Loucy (cell line): ENCODE data around the gene CTDSPL.
A peak's percentile ranks its signal among the peaks of the same experiment; 100 is the strongest.

ENCODE experiments used
- H2AFZ ChIP-seq: fragments of 200-600 bp; sonication (generic); 2 replicates; pipeline ENCODE4 v1.6.0; 2016; ENCODE audit warnings: antibody characterized with exemption, mild to moderate bottlenecking, low read length, moderate library complexity
- H3F3A ChIP-seq: fragments of 200-600 bp; 2 replicates; pipeline ENCODE4 v1.6.0; 2016; ENCODE audit warnings: antibody characterized with exemption, low read depth, mild to moderate bottlenecking
- H3K27me3 ChIP-seq: fragments of 200-600 bp; sonication (generic); 2 replicates; pipeline ENCODE4 v1.6.1; 2014; ENCODE audit warnings: low read length, mild to moderate bottlenecking; ENCODE audit not compliant: insufficient read depth, poor library complexity, severe bottlenecking
- H3K36me3 ChIP-seq: fragments of 200-600 bp; sonication (generic); 2 replicates; pipeline ENCODE4 v1.6.1; 2016; ENCODE audit warnings: low read length; ENCODE audit not compliant: insufficient read depth
- H3K4me1 ChIP-seq: fragments of 200-600 bp; sonication (generic); 2 replicates; pipeline ENCODE4 v1.5.1; 2014; ENCODE audit warnings: low read length, mild to moderate bottlenecking; ENCODE audit not compliant: insufficient read depth, poor library complexity, severe bottlenecking
- H3K4me2 ChIP-seq: fragments of 200-600 bp; sonication (generic); 2 replicates; pipeline ENCODE4 v1.6.0; 2014; ENCODE audit warnings: antibody characterized with exemption, low read length, low read depth, mild to moderate bottlenecking; ENCODE audit not compliant: poor library complexity, severe bottlenecking
- H3K4me3 ChIP-seq: fragments of 200-600 bp; sonication (generic); 2 replicates; pipeline ENCODE4 v1.5.1; 2014; ENCODE audit warnings: low read length, mild to moderate bottlenecking, mixed read lengths; ENCODE audit not compliant: poor library complexity, severe bottlenecking
- H3K79me2 ChIP-seq: fragments of 200-600 bp; sonication (generic); 2 replicates; pipeline ENCODE4 v1.6.1; 2014; ENCODE audit warnings: low read length; ENCODE audit not compliant: insufficient read depth
- H3K9ac ChIP-seq: fragments of 200-600 bp; sonication (generic); 2 replicates; pipeline ENCODE4 v1.6.0; 2014; ENCODE audit warnings: mild to moderate bottlenecking, low read depth, low read length, moderate library complexity; ENCODE audit not compliant: poor library complexity, severe bottlenecking
- H3K9me2 ChIP-seq: fragments of 200-600 bp; sonication (generic); replicated peaks from 2 replicates; pipeline ENCODE4 v1.6.1; 2016; ENCODE audit warnings: low read depth, low read length, mixed read lengths
- H3K9me3 ChIP-seq: fragments of 200-600 bp; sonication (generic); 2 replicates; pipeline ENCODE4 v1.6.1; 2014; ENCODE audit warnings: mild to moderate bottlenecking, antibody characterized with exemption, low read length, low read depth; ENCODE audit not compliant: insufficient read depth
- H4K20me1 ChIP-seq: fragments of 200-600 bp; sonication (generic); 2 replicates; pipeline ENCODE4 v1.6.0; 2014; ENCODE audit warnings: antibody characterized with exemption, low read length, mild to moderate bottlenecking; ENCODE audit not compliant: insufficient read depth, poor library complexity, severe bottlenecking
- CTCF ChIP-seq: fragments of 200-600 bp; sonication (generic); conservative IDR thresholded peaks from 2 replicates; pipeline ENCODE4 v1.5.1; 2014; ENCODE audit warnings: mild to moderate bottlenecking, antibody characterized with exemption, low read length
- EZH2phosphoT487 ChIP-seq: fragments of 200-600 bp; IDR thresholded peaks from 2 replicates; pipeline ENCODE4 v1.6.1; 2018; ENCODE audit warnings: antibody characterized with exemption, mild to moderate bottlenecking, moderate library complexity, borderline replicate concordance

The CTDSPL gene

GRCh38 chr3:37956723-37957538 is 95.3 kb downstream of the CTDSPL start:
- no peaks in the 10 kb centered on the region for H3K9me2 ChIP-seq
- TF ChIP-seq EZH2phosphoT487, result no peak
- no peak for TF ChIP-seq CTCF
- H3F3A ChIP-seq, result peaks cover 3% of the 10 kb centered on the region; the same call in 1 of the 2 replicates
- H3K36me3 ChIP-seq, result no peaks in the 10 kb centered on the region
- no peaks in the 10 kb centered on the region for H3K9me3 ChIP-seq
- no peaks in the 10 kb centered on the region for H4K20me1 ChIP-seq
- H3K9ac ChIP-seq, result peak overlapping the region; percentile 71
- no peaks in the 10 kb centered on the region for H3K79me2 ChIP-seq
- H3K27me3 ChIP-seq, result no peaks in the 10 kb centered on the region
- H3K4me3 ChIP-seq, result peak overlapping the region; percentile 52
- peak overlapping the region; percentile 64 for H3K4me2 ChIP-seq
- H3K4me1 ChIP-seq, result peaks cover 37% of the 10 kb centered on the region
- H2AFZ ChIP-seq, result peak overlapping the region; percentile 79

GRCh38 chr3:37957539-37957936 is 95.9 kb downstream of the CTDSPL start:
- peak overlapping the region; percentile 52 for H3K4me3 ChIP-seq
- H3K4me2 ChIP-seq, result peak overlapping the region; percentile 64
- no peaks in the 10 kb centered on the region for H3K27me3 ChIP-seq
- no peaks in the 10 kb centered on the region for H3K36me3 ChIP-seq
- no peaks in the 10 kb centered on the region for H4K20me1 ChIP-seq
- H3K9me3 ChIP-seq, result no peaks in the 10 kb centered on the region
- peak overlapping the region; percentile 79 for H2AFZ ChIP-seq
- H3F3A ChIP-seq, result peaks cover 3% of the 10 kb centered on the region; the same call in 1 of the 2 replicates
- H3K9ac ChIP-seq, result peak overlapping the region; percentile 71
- TF ChIP-seq EZH2phosphoT487 (no peak), CTCF (no peak)
- H3K4me1 ChIP-seq, result peaks cover 41% of the 10 kb centered on the region
- no peaks in the 10 kb centered on the region for H3K79me2 ChIP-seq
- no peaks in the 10 kb centered on the region for H3K9me2 ChIP-seq

- no peaks in the 10 kb centered on the region for H3K79me2 ChIP-seq
- peaks cover 3% of the 10 kb centered on the region; the same call in 1 of the 2 replicates for H3F3A ChIP-seq
- no peak overlapping the region for H3K9ac ChIP-seq
- H3K36me3 ChIP-seq, result no peaks in the 10 kb centered on the region
- H3K4me2 ChIP-seq, result no peak overlapping the region
- no peak overlapping the region for H2AFZ ChIP-seq
- no peaks in the 10 kb centered on the region for H3K27me3 ChIP-seq
- no peaks in the 10 kb centered on the region for H3K9me3 ChIP-seq
- H3K9me2 ChIP-seq, result no peaks in the 10 kb centered on the region
- no peaks in the 10 kb centered on the region for H4K20me1 ChIP-seq
- H3K4me3 ChIP-seq, result no peak overlapping the region
- TF ChIP-seq CTCF, result no peak
- TF ChIP-seq EZH2phosphoT487, result no peak
- H3K4me1 ChIP-seq, result peaks cover 29% of the 10 kb centered on the region
Observed at GRCh38 chr3:37961622-37962431, 100.1 kb downstream of the CTDSPL start.
